ENCODE results near the gene PTX4. TPM values are rescaled to one million over a fixed set of nuclear protein-coding genes. Genes with fewer than 3 reads are reported as not detected.

The PTX4 gene
- total and polyA plus RNA-seq, 4 donors = 0.08 to 0.61 TPM; not detected in 2

DNA sequence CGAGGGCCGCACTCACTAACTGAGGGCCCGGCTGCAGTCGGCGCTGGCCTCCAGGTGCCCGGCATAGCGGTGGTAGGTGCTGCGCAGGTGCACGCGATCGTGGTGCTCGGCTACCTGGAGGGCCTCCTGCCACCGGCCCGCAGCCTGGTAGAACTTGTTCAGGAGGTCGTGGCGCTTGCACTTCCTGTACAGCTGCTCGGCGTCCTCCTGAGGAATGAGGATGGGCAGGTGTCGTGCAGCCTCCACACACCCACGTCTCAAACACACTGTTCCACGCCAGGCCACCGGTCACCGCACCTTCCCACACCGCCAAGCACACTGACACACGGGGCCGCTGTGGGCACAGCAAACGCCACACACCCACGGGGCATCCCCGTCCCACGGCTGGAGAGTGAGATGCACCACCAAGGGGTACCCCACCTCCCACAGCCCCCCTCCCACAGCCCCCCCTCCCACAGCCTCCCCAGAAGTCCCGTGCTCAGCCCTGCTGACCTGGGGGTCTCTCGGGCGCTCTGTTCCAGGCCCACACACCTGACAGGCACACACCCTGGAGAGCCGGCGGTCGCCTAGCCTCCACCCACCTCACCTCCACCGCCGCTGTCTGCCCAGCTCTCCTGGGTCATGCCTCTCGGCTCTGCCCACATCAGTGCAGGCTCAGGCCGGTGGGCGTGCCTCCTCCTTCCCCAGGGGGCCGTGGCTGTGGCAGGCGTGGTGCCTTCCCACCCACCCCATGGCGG lies 37.3 kb upstream of the PTX4 start:
- peaks cover 0 to 7% (median 2%) of the 10 kb centered on the region in 4 donors for H3K36me3 ChIP-seq (ENCODE audit: control insufficient read depth in 4 of 4, insufficient read depth in 3 of 4, low read depth in 1 of 4, low read length in 3 of 4)
- no peaks in the 10 kb centered on the region for H3K27me3 ChIP-seq (ENCODE audit: control insufficient read depth in 4 of 4, insufficient read depth in 4 of 4, low read length in 3 of 4)
- no peak overlapping the region for H3K27ac ChIP-seq (ENCODE audit: low read depth in 1 of 2, low read length in 2 of 2)
- H3K4me3 ChIP-seq (ENCODE audit: low read depth in 1 of 3, low read length in 3 of 3) = no peak overlapping the region
- 91% methylated on average over 44 of the region's 44 CpGs for WGBS
- H3K9ac ChIP-seq (ENCODE audit: low read depth in 1 of 2, low read length in 2 of 2) = no peak overlapping the region
- no peaks in the 10 kb centered on the region for H3K9me3 ChIP-seq (ENCODE audit: control insufficient read depth in 4 of 4, low read length in 3 of 4)
- TF ChIP-seq, protein P1, sequence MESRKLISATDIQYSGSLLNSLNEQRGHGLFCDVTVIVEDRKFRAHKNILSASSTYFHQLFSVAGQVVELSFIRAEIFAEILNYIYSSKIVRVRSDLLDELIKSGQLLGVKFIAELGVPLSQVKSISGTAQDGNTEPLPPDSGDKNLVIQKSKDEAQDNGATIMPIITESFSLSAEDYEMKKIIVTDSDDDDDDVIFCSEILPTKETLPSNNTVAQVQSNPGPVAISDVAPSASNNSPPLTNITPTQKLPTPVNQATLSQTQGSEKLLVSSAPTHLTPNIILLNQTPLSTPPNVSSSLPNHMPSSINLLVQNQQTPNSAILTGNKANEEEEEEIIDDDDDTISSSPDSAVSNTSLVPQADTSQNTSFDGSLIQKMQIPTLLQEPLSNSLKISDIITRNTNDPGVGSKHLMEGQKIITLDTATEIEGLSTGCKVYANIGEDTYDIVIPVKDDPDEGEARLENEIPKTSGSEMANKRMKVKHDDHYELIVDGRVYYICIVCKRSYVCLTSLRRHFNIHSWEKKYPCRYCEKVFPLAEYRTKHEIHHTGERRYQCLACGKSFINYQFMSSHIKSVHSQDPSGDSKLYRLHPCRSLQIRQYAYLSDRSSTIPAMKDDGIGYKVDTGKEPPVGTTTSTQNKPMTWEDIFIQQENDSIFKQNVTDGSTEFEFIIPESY (IDR thresholded peaks at IDR 0.05) = no peak
- TF ChIP-seq HNF4G (IDR thresholded peaks at IDR 0.05) (no peak), NR2F2 (IDR thresholded peaks at IDR 0.05) (no peak), FOXA1 (IDR thresholded peaks at IDR 0.05) (no peak), RXRA (IDR thresholded peaks at IDR 0.05) (no peak), EGR1 (IDR thresholded peaks at IDR 0.05; ENCODE audit: low read depth in 2 of 2) (no peak), HNF4A (conservative IDR thresholded peaks at IDR 0.05) (no peak), SP1 (IDR thresholded peaks at IDR 0.05) (no peak), YY1 (IDR thresholded peaks at IDR 0.05) (no peak), TAF1 (conservative IDR thresholded peaks at IDR 0.05) (no peak), GABPA (IDR thresholded peaks at IDR 0.05 in 1 of 2, conservative IDR thresholded peaks at IDR 0.05 in 1 of 2) (no peak), FOXA2 (IDR thresholded peaks at IDR 0.05) (no peak), JUND (IDR thresholded peaks at IDR 0.05) (no peak), RAD21 (IDR thresholded peaks at IDR 0.05) (no peak)
- TF ChIP-seq, protein P2, sequence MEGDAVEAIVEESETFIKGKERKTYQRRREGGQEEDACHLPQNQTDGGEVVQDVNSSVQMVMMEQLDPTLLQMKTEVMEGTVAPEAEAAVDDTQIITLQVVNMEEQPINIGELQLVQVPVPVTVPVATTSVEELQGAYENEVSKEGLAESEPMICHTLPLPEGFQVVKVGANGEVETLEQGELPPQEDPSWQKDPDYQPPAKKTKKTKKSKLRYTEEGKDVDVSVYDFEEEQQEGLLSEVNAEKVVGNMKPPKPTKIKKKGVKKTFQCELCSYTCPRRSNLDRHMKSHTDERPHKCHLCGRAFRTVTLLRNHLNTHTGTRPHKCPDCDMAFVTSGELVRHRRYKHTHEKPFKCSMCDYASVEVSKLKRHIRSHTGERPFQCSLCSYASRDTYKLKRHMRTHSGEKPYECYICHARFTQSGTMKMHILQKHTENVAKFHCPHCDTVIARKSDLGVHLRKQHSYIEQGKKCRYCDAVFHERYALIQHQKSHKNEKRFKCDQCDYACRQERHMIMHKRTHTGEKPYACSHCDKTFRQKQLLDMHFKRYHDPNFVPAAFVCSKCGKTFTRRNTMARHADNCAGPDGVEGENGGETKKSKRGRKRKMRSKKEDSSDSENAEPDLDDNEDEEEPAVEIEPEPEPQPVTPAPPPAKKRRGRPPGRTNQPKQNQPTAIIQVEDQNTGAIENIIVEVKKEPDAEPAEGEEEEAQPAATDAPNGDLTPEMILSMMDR (IDR thresholded peaks at IDR 0.05; ENCODE audit: low read depth, low read length, missing input control) = no peak
- TF ChIP-seq, protein P3, sequence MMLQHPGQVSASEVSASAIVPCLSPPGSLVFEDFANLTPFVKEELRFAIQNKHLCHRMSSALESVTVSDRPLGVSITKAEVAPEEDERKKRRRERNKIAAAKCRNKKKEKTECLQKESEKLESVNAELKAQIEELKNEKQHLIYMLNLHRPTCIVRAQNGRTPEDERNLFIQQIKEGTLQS (IDR thresholded peaks at IDR 0.05) = no peak
- TF ChIP-seq, protein P4, sequence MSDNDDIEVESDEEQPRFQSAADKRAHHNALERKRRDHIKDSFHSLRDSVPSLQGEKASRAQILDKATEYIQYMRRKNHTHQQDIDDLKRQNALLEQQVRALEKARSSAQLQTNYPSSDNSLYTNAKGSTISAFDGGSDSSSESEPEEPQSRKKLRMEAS (IDR thresholded peaks at IDR 0.05) = no peak
- TF ChIP-seq, protein P5, sequence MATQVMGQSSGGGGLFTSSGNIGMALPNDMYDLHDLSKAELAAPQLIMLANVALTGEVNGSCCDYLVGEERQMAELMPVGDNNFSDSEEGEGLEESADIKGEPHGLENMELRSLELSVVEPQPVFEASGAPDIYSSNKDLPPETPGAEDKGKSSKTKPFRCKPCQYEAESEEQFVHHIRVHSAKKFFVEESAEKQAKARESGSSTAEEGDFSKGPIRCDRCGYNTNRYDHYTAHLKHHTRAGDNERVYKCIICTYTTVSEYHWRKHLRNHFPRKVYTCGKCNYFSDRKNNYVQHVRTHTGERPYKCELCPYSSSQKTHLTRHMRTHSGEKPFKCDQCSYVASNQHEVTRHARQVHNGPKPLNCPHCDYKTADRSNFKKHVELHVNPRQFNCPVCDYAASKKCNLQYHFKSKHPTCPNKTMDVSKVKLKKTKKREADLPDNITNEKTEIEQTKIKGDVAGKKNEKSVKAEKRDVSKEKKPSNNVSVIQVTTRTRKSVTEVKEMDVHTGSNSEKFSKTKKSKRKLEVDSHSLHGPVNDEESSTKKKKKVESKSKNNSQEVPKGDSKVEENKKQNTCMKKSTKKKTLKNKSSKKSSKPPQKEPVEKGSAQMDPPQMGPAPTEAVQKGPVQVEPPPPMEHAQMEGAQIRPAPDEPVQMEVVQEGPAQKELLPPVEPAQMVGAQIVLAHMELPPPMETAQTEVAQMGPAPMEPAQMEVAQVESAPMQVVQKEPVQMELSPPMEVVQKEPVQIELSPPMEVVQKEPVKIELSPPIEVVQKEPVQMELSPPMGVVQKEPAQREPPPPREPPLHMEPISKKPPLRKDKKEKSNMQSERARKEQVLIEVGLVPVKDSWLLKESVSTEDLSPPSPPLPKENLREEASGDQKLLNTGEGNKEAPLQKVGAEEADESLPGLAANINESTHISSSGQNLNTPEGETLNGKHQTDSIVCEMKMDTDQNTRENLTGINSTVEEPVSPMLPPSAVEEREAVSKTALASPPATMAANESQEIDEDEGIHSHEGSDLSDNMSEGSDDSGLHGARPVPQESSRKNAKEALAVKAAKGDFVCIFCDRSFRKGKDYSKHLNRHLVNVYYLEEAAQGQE (IDR thresholded peaks at IDR 0.05) = no peak
- peaks cover 0 to 5% (median 0%) of the 10 kb centered on the region in 4 donors for H3K4me1 ChIP-seq (ENCODE audit: control insufficient read depth in 4 of 4, insufficient read depth in 4 of 4, low read length in 3 of 4)
- no peak for DNase-seq (ENCODE audit: low spot score)

Data from liver (tissue), 9 donors.